ENCODE measurements around the gene ABCA8.
"Not testable (repeated sequence)": the region's sequence is repeated elsewhere in the genome, so short reads cannot be mapped to it uniquely, and the experiment has no call there.

ABCA8 gene, protein sequence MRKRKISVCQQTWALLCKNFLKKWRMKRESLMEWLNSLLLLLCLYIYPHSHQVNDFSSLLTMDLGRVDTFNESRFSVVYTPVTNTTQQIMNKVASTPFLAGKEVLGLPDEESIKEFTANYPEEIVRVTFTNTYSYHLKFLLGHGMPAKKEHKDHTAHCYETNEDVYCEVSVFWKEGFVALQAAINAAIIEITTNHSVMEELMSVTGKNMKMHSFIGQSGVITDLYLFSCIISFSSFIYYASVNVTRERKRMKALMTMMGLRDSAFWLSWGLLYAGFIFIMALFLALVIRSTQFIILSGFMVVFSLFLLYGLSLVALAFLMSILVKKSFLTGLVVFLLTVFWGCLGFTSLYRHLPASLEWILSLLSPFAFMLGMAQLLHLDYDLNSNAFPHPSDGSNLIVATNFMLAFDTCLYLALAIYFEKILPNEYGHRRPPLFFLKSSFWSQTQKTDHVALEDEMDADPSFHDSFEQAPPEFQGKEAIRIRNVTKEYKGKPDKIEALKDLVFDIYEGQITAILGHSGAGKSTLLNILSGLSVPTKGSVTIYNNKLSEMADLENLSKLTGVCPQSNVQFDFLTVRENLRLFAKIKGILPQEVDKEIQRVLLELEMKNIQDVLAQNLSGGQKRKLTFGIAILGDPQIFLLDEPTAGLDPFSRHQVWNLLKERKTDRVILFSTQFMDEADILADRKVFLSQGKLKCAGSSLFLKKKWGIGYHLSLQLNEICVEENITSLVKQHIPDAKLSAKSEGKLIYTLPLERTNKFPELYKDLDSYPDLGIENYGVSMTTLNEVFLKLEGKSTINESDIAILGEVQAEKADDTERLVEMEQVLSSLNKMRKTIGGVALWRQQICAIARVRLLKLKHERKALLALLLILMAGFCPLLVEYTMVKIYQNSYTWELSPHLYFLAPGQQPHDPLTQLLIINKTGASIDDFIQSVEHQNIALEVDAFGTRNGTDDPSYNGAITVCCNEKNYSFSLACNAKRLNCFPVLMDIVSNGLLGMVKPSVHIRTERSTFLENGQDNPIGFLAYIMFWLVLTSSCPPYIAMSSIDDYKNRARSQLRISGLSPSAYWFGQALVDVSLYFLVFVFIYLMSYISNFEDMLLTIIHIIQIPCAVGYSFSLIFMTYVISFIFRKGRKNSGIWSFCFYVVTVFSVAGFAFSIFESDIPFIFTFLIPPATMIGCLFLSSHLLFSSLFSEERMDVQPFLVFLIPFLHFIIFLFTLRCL (N-terminal part only)

DNA sequence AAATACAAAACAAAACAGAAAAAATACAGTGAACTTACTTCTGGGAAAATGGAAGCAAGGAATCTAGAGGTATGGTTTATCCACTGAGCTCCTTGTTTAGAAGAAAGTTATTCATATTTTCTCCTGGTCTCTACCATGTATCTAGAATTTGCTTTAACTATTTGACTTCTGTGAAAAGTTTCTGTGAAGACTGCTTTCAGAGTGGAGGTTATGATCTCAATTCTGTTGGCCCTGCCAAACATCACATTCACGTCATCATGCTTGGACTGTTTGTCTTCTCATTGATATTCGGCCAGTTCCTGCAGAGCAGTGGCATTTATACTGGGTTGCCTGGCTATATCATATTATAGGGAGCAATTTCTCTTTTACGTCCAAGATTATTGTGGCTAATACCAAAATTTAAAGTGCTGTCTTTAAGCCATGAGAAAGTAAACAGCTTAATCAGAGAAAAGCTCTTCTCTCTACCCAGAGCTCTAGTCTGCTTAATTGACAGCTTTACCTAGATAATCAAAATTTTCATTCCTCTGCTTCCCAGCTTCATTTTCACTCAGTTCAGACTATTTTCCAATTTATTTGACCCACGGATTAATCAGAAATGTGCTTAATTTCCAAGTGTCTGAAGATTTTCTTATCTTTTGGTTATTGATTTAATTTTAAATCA is at the start of gene ABCA8:
Gene ABCA8, minus strand, starts transcription at position 212 of the 661 bp plus-strand sequence. CDS start 13,358 bp downstream, outside the sequence.
- no peak for DNase-seq

DNA sequence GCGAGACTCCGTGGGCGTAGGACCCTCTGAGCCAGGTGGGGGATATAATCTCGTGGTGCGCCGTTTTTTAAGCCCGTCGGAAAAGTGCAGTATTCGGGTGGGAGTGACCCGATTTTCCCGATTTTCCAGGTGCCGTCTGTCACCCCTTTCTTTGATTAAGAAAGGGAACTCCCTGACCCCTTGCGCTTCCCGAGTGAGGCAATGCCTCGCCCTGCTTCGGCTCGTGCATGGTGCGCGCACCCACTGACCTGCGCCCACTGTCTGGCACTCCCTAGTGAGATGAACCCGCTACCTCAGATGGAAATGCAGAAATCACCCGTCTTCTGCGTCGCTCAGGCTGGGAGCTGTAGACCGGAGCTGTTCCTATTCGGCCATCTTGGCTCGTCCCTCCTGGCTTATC is 49.6 kb upstream of the ABCA8 start:
- DNase-seq: not testable (repeated sequence)

DNA sequence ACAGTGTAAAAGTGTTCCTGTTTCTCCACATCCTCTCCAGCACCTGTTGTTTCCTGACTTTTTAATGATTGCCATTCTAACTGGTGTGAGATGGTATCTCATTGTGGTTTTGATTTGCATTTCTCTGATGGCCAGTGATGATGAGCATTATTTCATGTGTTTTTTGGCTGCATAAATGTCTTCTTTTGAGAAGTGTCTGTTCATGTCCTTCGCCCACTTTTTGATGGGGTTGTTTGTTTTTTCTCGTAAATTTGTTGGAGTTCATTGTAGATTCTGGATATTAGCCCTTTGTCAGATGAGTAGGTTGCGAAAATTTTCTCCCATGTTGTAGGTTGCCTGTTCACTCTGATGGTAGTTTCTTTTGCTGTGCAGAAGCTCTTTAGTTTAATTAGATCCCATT is 44.6 kb upstream of the ABCA8 start:
- not testable (repeated sequence) for DNase-seq

- no peak for DNase-seq
Observed at GRCh38 chr17:68993112-68993511, 37.9 kb upstream of the ABCA8 start.

DNA sequence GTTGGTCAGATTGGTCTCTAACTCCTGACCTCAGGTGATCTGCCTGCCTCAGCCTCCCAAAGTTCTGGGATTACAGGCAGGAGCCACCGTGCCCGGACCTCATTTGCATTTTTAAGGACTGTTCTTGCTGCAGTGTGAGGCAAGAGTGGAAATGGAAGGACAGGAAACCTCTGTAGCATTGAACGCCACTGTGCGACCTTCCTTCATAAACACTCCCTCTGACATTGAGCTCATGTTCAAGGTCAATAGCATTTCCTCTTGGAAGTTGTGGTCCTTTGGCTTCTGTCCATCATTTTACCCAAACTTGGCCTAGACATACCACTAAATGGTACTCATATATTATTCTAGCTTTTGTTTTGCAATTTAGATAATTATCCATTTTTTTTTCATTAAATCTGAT is 32.8 kb upstream of the ABCA8 start:
- no peak for DNase-seq

GRCh38 chr17:68981288-68981687 is 26.1 kb upstream of the ABCA8 start:
- no peak for DNase-seq

GRCh38 chr17:68973098-68973846 is 18.1 kb upstream of the ABCA8 start:
- DNase-seq: no peak

- DNase-seq: no peak
Observed at GRCh38 chr17:68972119-68972704, 17.0 kb upstream of the ABCA8 start.

GRCh38 chr17:68969101-68969500 is 13.9 kb upstream of the ABCA8 start:
- DNase-seq: no peak

DNA sequence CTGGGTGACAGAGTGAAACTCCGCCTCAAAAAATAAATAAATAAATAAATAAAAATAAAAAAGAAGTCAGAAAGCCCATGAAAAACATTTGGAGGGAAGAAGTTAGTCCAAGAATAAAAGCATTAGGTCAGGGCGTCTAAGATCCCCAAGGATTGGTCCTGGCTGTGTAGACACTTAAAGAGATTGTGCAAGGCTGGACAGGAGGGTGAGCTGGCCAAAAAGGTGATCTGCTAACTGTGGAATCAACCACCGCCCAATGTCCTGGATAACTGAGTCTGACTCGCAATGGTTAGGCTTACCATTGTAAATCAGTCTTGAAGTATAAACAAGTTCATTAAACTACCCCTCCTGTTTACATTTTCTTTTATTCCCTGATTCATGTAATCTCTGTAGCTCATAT is 8.8 kb upstream of the ABCA8 start:
- DNase-seq: no peak

DNA sequence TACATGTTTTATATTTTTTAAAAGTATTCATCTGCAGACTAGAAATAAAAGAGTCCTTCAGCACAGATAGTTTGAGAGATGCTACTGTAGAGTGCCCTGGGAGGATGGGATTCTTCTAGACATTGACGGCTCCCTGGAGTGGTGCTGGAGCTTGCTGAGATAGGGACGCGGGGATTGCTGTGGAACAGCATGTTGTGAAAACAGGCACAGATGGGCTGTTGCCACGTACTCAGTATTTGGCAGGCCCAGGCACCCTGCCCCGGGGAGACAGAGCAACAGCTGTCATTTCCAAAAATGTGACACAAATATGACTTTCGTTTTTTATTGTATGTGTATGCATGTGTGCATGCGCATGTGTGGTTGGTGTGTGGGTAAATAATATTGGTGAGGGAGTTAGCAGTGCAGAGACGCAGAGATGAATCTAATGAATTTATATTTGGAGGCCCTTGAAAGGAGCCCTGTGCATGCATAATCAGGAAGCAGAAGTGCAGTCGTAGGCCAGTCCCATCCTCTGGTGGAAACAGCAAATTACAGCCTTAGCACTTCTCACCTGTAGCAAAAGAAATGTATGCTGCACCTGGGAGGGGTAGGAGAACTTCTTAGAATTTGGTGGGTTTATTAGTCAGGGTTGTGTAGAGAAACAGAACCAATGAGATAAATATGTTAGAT is 6.2 kb upstream of the ABCA8 start:
- DNase-seq: no peak

GRCh38 chr17:68959117-68959516 is 3.9 kb upstream of the ABCA8 start:
- not testable (repeated sequence) for DNase-seq

- DNase-seq: no peak
Observed at GRCh38 chr17:68957944-68958343, 2.8 kb upstream of the ABCA8 start.

DNA sequence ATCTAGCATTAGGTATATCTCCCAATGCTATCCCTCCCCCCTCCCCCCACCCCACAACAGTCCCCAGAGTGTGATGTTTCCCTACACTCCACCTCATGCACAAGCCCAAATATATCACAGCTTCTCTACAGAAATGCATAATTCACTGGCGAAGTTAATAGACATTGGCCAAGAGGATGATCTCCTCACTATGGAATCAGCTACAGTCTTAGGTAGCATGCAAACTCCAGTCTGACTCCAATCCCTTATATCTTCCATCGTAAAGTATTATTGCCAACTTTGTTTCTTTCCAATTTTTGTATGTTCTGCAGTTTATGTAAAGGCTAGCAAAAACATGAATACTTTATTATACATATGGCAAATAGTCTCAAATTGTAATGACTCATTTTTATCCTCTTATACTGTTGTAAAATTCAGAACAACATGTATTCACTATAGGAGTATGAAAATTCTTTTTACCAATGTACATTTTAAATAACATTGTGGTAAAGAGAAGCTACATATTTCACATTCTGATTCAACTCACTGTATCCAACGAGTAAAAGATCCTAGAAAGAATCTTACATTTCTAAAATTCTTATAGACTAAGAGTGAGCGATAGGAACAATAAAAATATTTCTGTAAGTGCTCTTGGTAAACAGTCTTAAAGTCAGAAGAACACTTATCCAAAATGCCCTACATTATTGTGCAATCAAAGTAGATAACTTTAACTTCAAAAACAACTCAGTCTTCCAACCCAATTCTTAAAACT is 871 bp downstream of the ABCA8 start:
- no peak for DNase-seq

DNA sequence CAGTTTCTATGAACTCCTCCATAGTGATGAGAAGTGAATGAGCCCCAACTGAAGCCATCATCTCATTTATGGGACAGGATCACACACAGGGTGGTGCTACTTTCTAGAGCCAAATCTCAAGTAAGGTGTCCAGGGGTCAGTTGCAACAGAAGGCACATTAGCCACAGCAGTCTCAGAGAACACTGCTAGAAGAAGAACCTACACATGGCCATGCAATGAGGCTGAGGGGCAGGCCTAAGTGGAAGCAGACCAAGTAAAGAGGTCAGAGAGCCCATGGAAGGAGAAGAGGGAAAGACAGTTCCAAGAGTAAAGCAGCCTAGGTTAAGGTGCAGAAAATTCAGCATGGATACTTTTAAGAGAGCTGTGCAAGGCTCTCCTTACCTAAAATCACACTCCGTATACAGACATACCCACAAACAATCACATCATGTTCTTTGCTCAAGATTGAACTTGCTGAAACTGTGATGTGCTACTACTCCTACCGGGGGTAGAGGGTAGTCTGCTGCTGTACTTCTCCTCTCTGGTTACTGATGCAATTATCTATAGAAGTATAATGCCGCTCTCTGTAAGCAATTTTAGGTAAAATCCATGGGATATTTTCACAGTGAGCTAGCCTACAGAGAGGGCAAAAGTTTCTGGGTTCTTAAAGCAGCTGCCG is 1.7 kb downstream of the ABCA8 start:
- no peak for DNase-seq

- no peak for DNase-seq
Observed at GRCh38 chr17:68950725-68951124, 4.5 kb downstream of the ABCA8 start.

GRCh38 chr17:68947868-68948267 is 7.3 kb downstream of the ABCA8 start:
- not testable (repeated sequence) for DNase-seq

- no peak for DNase-seq
Observed at GRCh38 chr17:68944435-68945035, 10.7 kb downstream of the ABCA8 start.

- DNase-seq: not testable (repeated sequence)
Observed at GRCh38 chr17:68943812-68944182, 11.4 kb downstream of the ABCA8 start.

All from stimulated activated naive CD4-positive, alpha-beta T cell (primary cell).